Endodermal cell (in vitro differentiated cells): ENCODE results near the gene TBCK. TPM values are rescaled to one million over a fixed set of nuclear protein-coding genes. Genes with fewer than 3 reads are reported as not detected.

Experiments used
- DNase-seq: peaks from one replicate; pipeline ENCODE4 v3.0.0-alpha.2; 2017
- H3K27ac ChIP-seq: 2 replicates; pipeline ENCODE4 v1.5.1; 2013; ENCODE audit warnings: mild to moderate bottlenecking, low read depth, low read length, moderate library complexity
- H3K27me3 ChIP-seq: 2 replicates; pipeline ENCODE4 v1.6.1; 2013; ENCODE audit warnings: mild to moderate bottlenecking, low read length, moderate library complexity; ENCODE audit not compliant: insufficient read depth, control insufficient read depth, poor library complexity, severe bottlenecking
- H3K36me3 ChIP-seq: 2 replicates; pipeline ENCODE4 v1.7.0; 2013; ENCODE audit warnings: mild to moderate bottlenecking, low read length, moderate library complexity; ENCODE audit not compliant: control insufficient read depth, insufficient read depth
- H3K4me1 ChIP-seq: one replicate; pipeline ENCODE4 v1.7.0; 2013; ENCODE audit warnings: low read length; ENCODE audit not compliant: control insufficient read depth, insufficient read depth
- H3K4me3 ChIP-seq: 2 replicates; pipeline ENCODE4 v1.5.1; 2013; ENCODE audit warnings: mild to moderate bottlenecking, low read length, moderate library complexity
- H3K9ac ChIP-seq: 2 replicates; pipeline ENCODE4 v1.6.1; 2013; ENCODE audit warnings: mild to moderate bottlenecking, low read length, moderate library complexity; ENCODE audit not compliant: poor library complexity, severe bottlenecking; ENCODE audit errors: extremely low read depth
- H3K9me3 ChIP-seq: 2 replicates; pipeline ENCODE4 v1.6.1; 2013; ENCODE audit warnings: mild to moderate bottlenecking, low read length, moderate library complexity; ENCODE audit not compliant: control insufficient read depth
- H3K27ac Mint-ChIP-seq: 2 replicates; pipeline ENCODE4 v1.8.0; 2020; ENCODE audit warnings: mixed read lengths
- H3K27me3 Mint-ChIP-seq: 2 replicates; pipeline ENCODE4 v1.8.0; 2021; ENCODE audit warnings: mild to moderate bottlenecking, mixed read lengths; ENCODE audit not compliant: insufficient read depth
- H3K36me3 Mint-ChIP-seq: 2 replicates; pipeline ENCODE4 v1.8.0; 2020; ENCODE audit warnings: low read depth, mixed read lengths
- H3K4me1 Mint-ChIP-seq: 2 replicates; pipeline ENCODE4 v1.8.0; 2020; ENCODE audit warnings: mixed read lengths
- H3K4me3 Mint-ChIP-seq: 2 replicates; pipeline ENCODE4 v1.8.0; 2020; ENCODE audit warnings: mild to moderate bottlenecking, moderate library complexity, mixed read lengths
- H3K9me3 Mint-ChIP-seq: 2 replicates; pipeline ENCODE4 v1.8.0; 2020; ENCODE audit warnings: mild to moderate bottlenecking, mixed read lengths
- WGBS, 2 experiments: methylation state at CpG; one replicate each; pipeline versions ENCODE4 v1.1.5 to v1.1.7; 2013; ENCODE audit warnings: missing lambda C conversion rate in 2 of 2, mixed read lengths in 1 of 2; ENCODE audit not compliant: insufficient coverage in 1 of 2, insufficient read length in 1 of 2; 5-methylcytosine and 5-hydroxymethylcytosine counted together
- total RNA-seq, 2 donors: library from RNA; stranded (reverse); fragmentation: NEBNext Ultra II Directional in 1 of 2; extraction: Animal tissue kit (Norgen Biotek cat#: 25700) in 1 of 2; gene quantifications; 2 replicates in 1 of 2; 3 replicates in 1 of 2; pipeline ENCODE4 v1.2.1, GENCODE V29; 2021
- TF ChIP-seq, protein P1 (sequence below): fragments of 200-600 bp; sonication (generic); conservative IDR thresholded peaks from 2 replicates; pipeline ENCODE4 v1.5.0; 2021; ENCODE audit warnings: antibody characterized with exemption, mild to moderate bottlenecking

TBCK gene
- total RNA-seq, 2 donors from 2014 or later = 48.3 to 52.9 TPM

DNA sequence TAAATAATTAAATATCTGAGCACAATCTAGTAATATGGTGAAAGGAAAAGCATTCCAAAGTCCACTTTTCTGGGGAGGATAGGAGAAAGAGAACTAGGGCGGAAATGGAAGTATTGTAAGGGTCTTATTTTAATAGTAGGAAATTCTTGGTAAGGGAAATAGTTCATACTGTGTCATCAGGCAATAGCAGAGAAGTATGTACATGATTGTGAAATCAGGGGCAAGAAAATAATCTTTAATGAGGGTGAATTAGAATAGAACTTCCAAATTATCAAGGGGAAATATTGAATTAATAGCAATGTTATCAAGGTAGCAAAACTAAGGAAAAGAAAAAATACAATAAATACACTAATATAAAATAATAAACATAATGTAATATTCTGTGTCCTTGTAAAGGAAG lies 37.8 kb upstream of the TBCK start:
- no peaks in the 10 kb centered on the region for H3K4me1 ChIP-seq
- no peak for DNase-seq
- 88 to 100% methylated on average over 1 of the region's 1 CpG for WGBS, 2 experiments
- no peak overlapping the region for H3K4me3 ChIP-seq
- Mint-ChIP-seq H3K36me3 (no peaks in the 10 kb centered on the region), H3K4me3 (no peak overlapping the region), H3K4me1 (peaks cover 4% of the 10 kb centered on the region), H3K27ac (no peak overlapping the region), H3K9me3 (no peaks in the 10 kb centered on the region), H3K27me3 (no peaks in the 10 kb centered on the region)
- H3K27ac ChIP-seq = no peak overlapping the region
- H3K9ac ChIP-seq = no peak overlapping the region
- peaks cover 5% of the 10 kb centered on the region for H3K36me3 ChIP-seq
- TF ChIP-seq, protein P1, sequence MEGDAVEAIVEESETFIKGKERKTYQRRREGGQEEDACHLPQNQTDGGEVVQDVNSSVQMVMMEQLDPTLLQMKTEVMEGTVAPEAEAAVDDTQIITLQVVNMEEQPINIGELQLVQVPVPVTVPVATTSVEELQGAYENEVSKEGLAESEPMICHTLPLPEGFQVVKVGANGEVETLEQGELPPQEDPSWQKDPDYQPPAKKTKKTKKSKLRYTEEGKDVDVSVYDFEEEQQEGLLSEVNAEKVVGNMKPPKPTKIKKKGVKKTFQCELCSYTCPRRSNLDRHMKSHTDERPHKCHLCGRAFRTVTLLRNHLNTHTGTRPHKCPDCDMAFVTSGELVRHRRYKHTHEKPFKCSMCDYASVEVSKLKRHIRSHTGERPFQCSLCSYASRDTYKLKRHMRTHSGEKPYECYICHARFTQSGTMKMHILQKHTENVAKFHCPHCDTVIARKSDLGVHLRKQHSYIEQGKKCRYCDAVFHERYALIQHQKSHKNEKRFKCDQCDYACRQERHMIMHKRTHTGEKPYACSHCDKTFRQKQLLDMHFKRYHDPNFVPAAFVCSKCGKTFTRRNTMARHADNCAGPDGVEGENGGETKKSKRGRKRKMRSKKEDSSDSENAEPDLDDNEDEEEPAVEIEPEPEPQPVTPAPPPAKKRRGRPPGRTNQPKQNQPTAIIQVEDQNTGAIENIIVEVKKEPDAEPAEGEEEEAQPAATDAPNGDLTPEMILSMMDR = no peak
- H3K27me3 ChIP-seq = no peaks in the 10 kb centered on the region
- H3K9me3 ChIP-seq = no peaks in the 10 kb centered on the region

DNA sequence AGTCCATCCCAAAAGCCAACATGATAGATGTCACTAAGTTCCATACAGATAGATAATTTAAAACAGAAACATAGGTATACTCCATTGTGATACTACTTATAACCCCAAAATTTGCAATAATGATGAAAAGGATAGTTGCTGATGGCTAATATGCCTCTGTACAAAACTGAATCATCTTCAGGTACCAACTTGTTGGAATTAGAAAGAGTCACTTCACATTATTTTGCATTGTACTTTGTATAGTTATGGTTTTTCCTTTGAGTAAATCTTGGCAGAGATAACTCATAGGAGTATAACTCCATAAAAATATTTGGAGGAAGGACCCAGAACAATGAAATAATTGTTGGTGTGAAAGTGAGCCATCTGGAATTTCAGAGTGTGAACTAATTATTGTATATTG lies 35.0 kb upstream of the TBCK start:
- H3K27me3 Mint-ChIP-seq = no peaks in the 10 kb centered on the region
- H3K4me1 ChIP-seq = no peaks in the 10 kb centered on the region
- no peak overlapping the region for H3K9ac ChIP-seq
- no peak overlapping the region for H3K27ac ChIP-seq
- H3K4me3 ChIP-seq = no peak overlapping the region
- H3K27me3 ChIP-seq = no peaks in the 10 kb centered on the region
- H3K4me1 Mint-ChIP-seq = peaks cover 4% of the 10 kb centered on the region
- peaks cover 25% of the 10 kb centered on the region for H3K36me3 ChIP-seq
- no peak overlapping the region for H3K4me3 Mint-ChIP-seq
- TF ChIP-seq, protein P1 = no peak
- no peaks in the 10 kb centered on the region for H3K9me3 Mint-ChIP-seq
- DNase-seq = no peak
- H3K9me3 ChIP-seq = no peaks in the 10 kb centered on the region
- H3K36me3 Mint-ChIP-seq = peaks cover 5% of the 10 kb centered on the region
- no peak overlapping the region for H3K27ac Mint-ChIP-seq

DNA sequence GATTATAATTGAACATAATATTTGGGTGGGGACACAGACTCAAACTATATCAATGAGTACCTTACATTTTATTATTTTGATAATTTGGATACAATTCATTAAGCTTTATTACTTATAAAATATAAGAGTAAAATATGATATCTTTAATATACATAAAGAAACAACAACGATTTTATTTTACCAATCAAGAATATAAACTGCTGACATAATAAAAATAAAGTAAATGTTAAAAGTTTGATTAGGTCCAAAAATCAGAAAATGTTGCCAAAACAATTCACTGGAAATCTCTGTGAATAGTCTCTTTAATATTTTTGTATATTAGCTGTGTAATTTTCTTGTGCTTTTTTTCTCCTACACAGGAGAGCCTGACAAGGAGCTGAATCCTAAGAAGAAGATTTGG lies 31.2 kb upstream of the TBCK start:
- Mint-ChIP-seq H3K4me1 (peaks cover 8% of the 10 kb centered on the region), H3K27ac (no peak overlapping the region), H3K36me3 (peaks cover 5% of the 10 kb centered on the region), H3K27me3 (no peaks in the 10 kb centered on the region), H3K4me3 (no peak overlapping the region), H3K9me3 (no peaks in the 10 kb centered on the region)
- Histone ChIP-seq H3K4me1 (no peaks in the 10 kb centered on the region), H3K27me3 (no peaks in the 10 kb centered on the region), H3K9ac (no peak overlapping the region), H3K36me3 (peaks cover 25% of the 10 kb centered on the region), H3K27ac (no peak overlapping the region), H3K9me3 (no peaks in the 10 kb centered on the region), H3K4me3 (no peak overlapping the region)
- DNase-seq = no peak
- TF ChIP-seq, protein P1 = no peak
- WGBS, 2 experiments = no CpG with 5 or more reads among the region's 1 CpG
